Activated effector memory CD4-positive, alpha-beta T cell treated with anti-CD3 and anti-CD28 coated beads, Interleukin-2, amount 50 U/mL, for 16 hours (primary cell): ENCODE data around the gene MYO1D.
"Not testable (repeated sequence)": the region's sequence is repeated elsewhere in the genome, so short reads cannot be mapped to it uniquely, and the experiment has no call there.

ENCODE experiments used
- DNase-seq: peaks from one replicate; pipeline ENCODE4 v3.0.0-alpha.2; 2020

MYO1D gene

GRCh38 chr17:32720671-32721070 lies 156.3 kb downstream of the MYO1D start:
- DNase-seq, result no peak

GRCh38 chr17:32719689-32720088 lies 157.2 kb downstream of the MYO1D start:
- no peak for DNase-seq

GRCh38 chr17:32714922-32715321 lies 162.0 kb downstream of the MYO1D start:
- DNase-seq, result not testable (repeated sequence)

GRCh38 chr17:32714206-32714605 lies 162.7 kb downstream of the MYO1D start:
- DNase-seq, result not testable (repeated sequence)

- no peak for DNase-seq
Observed at GRCh38 chr17:32713081-32713480, 163.8 kb downstream of the MYO1D start.

- no peak for DNase-seq
Observed at GRCh38 chr17:32709562-32709961, 167.4 kb downstream of the MYO1D start.

- no peak for DNase-seq
Observed at GRCh38 chr17:32701871-32702270, 175.1 kb downstream of the MYO1D start.

- DNase-seq, result no peak
Observed at GRCh38 chr17:32699247-32699646, 177.7 kb downstream of the MYO1D start.

GRCh38 chr17:32697728-32698625 lies 178.9 kb downstream of the MYO1D start:
- no peak for DNase-seq

GRCh38 chr17:32696426-32696825 lies 180.5 kb downstream of the MYO1D start:
- DNase-seq, result no peak

- DNase-seq, result no peak
Observed at GRCh38 chr17:32695864-32696263, 181.1 kb downstream of the MYO1D start.

- DNase-seq, result no peak
Observed at GRCh38 chr17:32693194-32693897, 183.6 kb downstream of the MYO1D start.

GRCh38 chr17:32692179-32692578 lies 184.7 kb downstream of the MYO1D start:
- no peak for DNase-seq

- DNase-seq, result no peak
Observed at GRCh38 chr17:32689348-32689747, 187.6 kb downstream of the MYO1D start.

GRCh38 chr17:32688221-32688620 lies 188.7 kb downstream of the MYO1D start:
- no peak for DNase-seq

- no peak for DNase-seq
Observed at GRCh38 chr17:32684087-32684958, 192.6 kb downstream of the MYO1D start.

- no peak for DNase-seq
Observed at GRCh38 chr17:32673964-32674363, 203.0 kb downstream of the MYO1D start.

GRCh38 chr17:32672711-32673110 lies 204.2 kb downstream of the MYO1D start:
- no peak for DNase-seq

GRCh38 chr17:32671896-32672295 lies 205.0 kb downstream of the MYO1D start:
- no peak for DNase-seq

- DNase-seq, result no peak
Observed at GRCh38 chr17:32664936-32665583, 211.9 kb downstream of the MYO1D start.

GRCh38 chr17:32660496-32660985 lies 216.4 kb downstream of the MYO1D start:
- DNase-seq, result no peak

GRCh38 chr17:32659419-32659842 lies 217.5 kb downstream of the MYO1D start:
- DNase-seq, result peak; percentile 86
